Activated T-cell treated with anti-CD3 and anti-CD28 coated beads for 4 hours (primary cell): ENCODE measurements around the gene PAK6.
A peak's percentile ranks its signal among the peaks of the same experiment; 100 is the strongest.

ENCODE experiments used
- DNase-seq: peaks from one replicate; pipeline ENCODE4 v3.0.0-alpha.2; 2020

Gene PAK6

GRCh38 chr15:40278026-40278425, 39.2 kb downstream of the PAK6 start:
- no peak for DNase-seq

- peak; percentile 62 for DNase-seq
Observed at GRCh38 chr15:40279437-40280141, 40.7 kb downstream of the PAK6 start.

- no peak for DNase-seq
Observed at GRCh38 chr15:40280260-40281056, 41.6 kb downstream of the PAK6 start.

- no peak for DNase-seq
Observed at GRCh38 chr15:40281057-40281800, 42.4 kb downstream of the PAK6 start.

GRCh38 chr15:40281801-40282146, 42.9 kb downstream of the PAK6 start:
- no peak for DNase-seq

GRCh38 chr15:40282147-40282868, 43.4 kb downstream of the PAK6 start:
- no peak for DNase-seq

- no peak for DNase-seq
Observed at GRCh38 chr15:40282869-40283614, 44.2 kb downstream of the PAK6 start, which contains the start of gene ANKRD63. Gene ANKRD63, minus strand, starts transcription at chr15:40283064. Its CDS starts 478 bp downstream, at chr15:40282586.

GRCh38 chr15:40283615-40284300, 44.9 kb downstream of the PAK6 start:
- no peak for DNase-seq

GRCh38 chr15:40285151-40285550, 46.3 kb downstream of the PAK6 start:
- no peak for DNase-seq

GRCh38 chr15:40285554-40286011, 46.7 kb downstream of the PAK6 start:
- no peak for DNase-seq

- no peak for DNase-seq
Observed at GRCh38 chr15:40286061-40286532, 47.2 kb downstream of the PAK6 start.

- DNase-seq = no peak
Observed at GRCh38 chr15:40286794-40287193, 47.9 kb downstream of the PAK6 start.

GRCh38 chr15:40287505-40287904, 48.6 kb downstream of the PAK6 start:
- no peak for DNase-seq

- no peak for DNase-seq
Observed at GRCh38 chr15:40287968-40288367, 49.1 kb downstream of the PAK6 start.

- no peak for DNase-seq
Observed at GRCh38 chr15:40289140-40289775, 50.4 kb downstream of the PAK6 start.

- DNase-seq = no peak
Observed at GRCh38 chr15:40290545-40290917, 51.7 kb downstream of the PAK6 start.

- DNase-seq = no peak
Observed at GRCh38 chr15:40290918-40291574, 52.2 kb downstream of the PAK6 start.

GRCh38 chr15:40292246-40292645, 53.4 kb downstream of the PAK6 start:
- DNase-seq = no peak

- DNase-seq = no peak
Observed at GRCh38 chr15:40293006-40293405, 54.1 kb downstream of the PAK6 start.
